OCI-LY3 (cell line): ENCODE results near the gene BRD1.

ENCODE experiments used
- CTCF ChIP-seq: fragments of 200-600, 300-600 bp; sonication (generic); IDR thresholded peaks from 2 replicates; pipeline ENCODE4 v1.5.1; 2014; ENCODE audit warnings: antibody characterized with exemption, low read length, low read depth
- EZH2phosphoT487 ChIP-seq: fragments of 200-600 bp; shearing (Covaris generic); IDR thresholded peaks from 2 replicates; pipeline ENCODE4 v1.6.1; 2018; ENCODE audit warnings: antibody characterized with exemption, mixed run types, low read depth

- TF ChIP-seq CTCF, result no peak
- TF ChIP-seq EZH2phosphoT487, result no peak
Observed at GRCh38 chr22:49738566-49738965, 89.1 kb downstream of the BRD1 start.
